ENCODE results near the gene RCAN1.
A peak's percentile ranks its signal among the peaks of the same experiment; 100 is the strongest.
"Not testable (repeated sequence)": the region's sequence is repeated elsewhere in the genome, so short reads cannot be mapped to it uniquely, and the experiment has no call there.

The RCAN1 gene

GRCh38 chr21:34612557-34612956 lies 2.4 kb downstream of the RCAN1 start:
- no peaks in the 10 kb centered on the region for H3K9me3 Mint-ChIP-seq
- peaks cover 0 to 2% of the 10 kb centered on the region in 2 donors for H3K36me3 Mint-ChIP-seq
- no peak overlapping the region for H3K4me3 Mint-ChIP-seq
- no peak overlapping the region for H3K27ac Mint-ChIP-seq
- H3K27me3 Mint-ChIP-seq, result peaks cover 0 to 4% of the 10 kb centered on the region in 2 donors
- ATAC-seq (replicated peaks) (no peak), DNase-seq (no peak)
- H3K4me1 Mint-ChIP-seq, result peaks cover 21 to 27% of the 10 kb centered on the region in 2 donors

- H3K4me1 Mint-ChIP-seq, result peaks cover 21 to 27% of the 10 kb centered on the region in 2 donors
- DNase-seq, result no peak
- H3K27me3 Mint-ChIP-seq, result peaks cover 0 to 4% of the 10 kb centered on the region in 2 donors
- H3K36me3 Mint-ChIP-seq, result peaks cover 0 to 2% of the 10 kb centered on the region in 2 donors
- ATAC-seq (replicated peaks), result no peak
- H3K27ac Mint-ChIP-seq, result no peak overlapping the region
- no peak overlapping the region for H3K4me3 Mint-ChIP-seq
- H3K9me3 Mint-ChIP-seq, result no peaks in the 10 kb centered on the region
Observed at GRCh38 chr21:34612056-34612455, 2.9 kb downstream of the RCAN1 start.

GRCh38 chr21:34611528-34611927 lies 3.4 kb downstream of the RCAN1 start:
- DNase-seq (no peak), ATAC-seq (replicated peaks) (no peak)
- Mint-ChIP-seq H3K4me1 (peaks cover 21 to 27% of the 10 kb centered on the region in 2 donors), H3K27ac (no peak overlapping the region), H3K36me3 (peaks cover 0 to 2% of the 10 kb centered on the region in 2 donors), H3K4me3 (no peak overlapping the region), H3K27me3 (peaks cover 0 to 4% of the 10 kb centered on the region in 2 donors), H3K9me3 (no peaks in the 10 kb centered on the region)

- no peaks in the 10 kb centered on the region for H3K9me3 Mint-ChIP-seq
- no peak overlapping the region for H3K4me3 Mint-ChIP-seq
- H3K27me3 Mint-ChIP-seq, result peaks cover 0 to 4% of the 10 kb centered on the region in 2 donors
- no peak overlapping the region for H3K27ac Mint-ChIP-seq
- H3K4me1 Mint-ChIP-seq, result peaks cover 19 to 22% of the 10 kb centered on the region in 2 donors
- ATAC-seq (replicated peaks) (no peak), DNase-seq (no peak)
- H3K36me3 Mint-ChIP-seq, result peaks cover 0 to 2% of the 10 kb centered on the region in 2 donors
Observed at GRCh38 chr21:34609933-34610549, 4.9 kb downstream of the RCAN1 start.

DNA sequence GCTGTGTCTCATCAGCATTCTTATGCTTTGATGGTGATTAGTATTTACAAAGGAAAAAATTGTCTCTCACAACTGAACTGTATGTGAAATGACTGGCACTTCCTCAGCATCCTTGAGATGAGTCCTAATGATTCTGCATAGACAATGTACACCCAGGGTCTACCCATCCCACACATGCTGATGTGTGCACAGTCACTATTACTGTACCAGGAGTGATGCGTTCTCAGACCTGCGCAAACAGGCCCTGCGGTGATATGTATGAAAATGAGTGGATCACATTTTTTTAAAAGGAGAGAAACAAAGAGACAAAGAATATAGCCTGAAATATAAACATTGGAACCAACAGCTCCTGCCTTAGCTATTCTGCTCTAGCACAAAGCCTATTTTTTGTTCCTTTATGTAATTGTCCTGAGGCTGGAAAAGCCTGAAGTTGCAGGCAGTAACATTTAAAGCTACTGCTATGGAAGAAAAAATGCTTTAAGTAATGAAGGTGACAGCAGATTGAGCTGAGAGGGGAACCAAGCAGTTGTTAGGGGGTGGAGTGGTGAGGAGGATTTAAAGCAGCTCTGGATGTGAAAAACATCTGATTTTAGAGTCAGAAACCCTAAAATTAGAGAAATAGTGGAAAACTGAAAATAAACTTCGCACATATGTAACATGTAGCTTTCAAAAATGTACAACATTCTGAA lies 5.5 kb downstream of the RCAN1 start:
- no peak for ATAC-seq (replicated peaks)
- H3K4me1 Mint-ChIP-seq, result peaks cover 19 to 22% of the 10 kb centered on the region in 2 donors

GRCh38 chr21:34607376-34607775 lies 7.5 kb downstream of the RCAN1 start:
- not testable (repeated sequence) for H3K27me3 Mint-ChIP-seq; H3K4me3 Mint-ChIP-seq; H3K36me3 Mint-ChIP-seq; H3K9me3 Mint-ChIP-seq; H3K27ac Mint-ChIP-seq; DNase-seq; ATAC-seq (replicated peaks)
- H3K4me1 Mint-ChIP-seq, result peaks cover 10 to 12% of the 10 kb centered on the region in 2 donors

More for the DNA sequence above, 5.5 kb downstream of the RCAN1 start:
- Mint-ChIP-seq H3K27me3 (peaks cover 0 to 4% of the 10 kb centered on the region in 2 donors), H3K27ac (no peak overlapping the region), H3K36me3 (peaks cover 0 to 2% of the 10 kb centered on the region in 2 donors), H3K4me3 (no peak overlapping the region), H3K9me3 (no peaks in the 10 kb centered on the region)
- DNase-seq, result no peak

- no peak for ATAC-seq (replicated peaks)
- no peak for DNase-seq
- Mint-ChIP-seq H3K4me3 (no peak overlapping the region), H3K4me1 (peaks cover 5 to 12% of the 10 kb centered on the region in 2 donors), H3K27ac (no peak overlapping the region), H3K9me3 (no peaks in the 10 kb centered on the region), H3K27me3 (no peaks in the 10 kb centered on the region), H3K36me3 (peaks cover 3% of the 10 kb centered on the region in 2 donors)
Observed at GRCh38 chr21:34606621-34607020, 8.3 kb downstream of the RCAN1 start.

DNA sequence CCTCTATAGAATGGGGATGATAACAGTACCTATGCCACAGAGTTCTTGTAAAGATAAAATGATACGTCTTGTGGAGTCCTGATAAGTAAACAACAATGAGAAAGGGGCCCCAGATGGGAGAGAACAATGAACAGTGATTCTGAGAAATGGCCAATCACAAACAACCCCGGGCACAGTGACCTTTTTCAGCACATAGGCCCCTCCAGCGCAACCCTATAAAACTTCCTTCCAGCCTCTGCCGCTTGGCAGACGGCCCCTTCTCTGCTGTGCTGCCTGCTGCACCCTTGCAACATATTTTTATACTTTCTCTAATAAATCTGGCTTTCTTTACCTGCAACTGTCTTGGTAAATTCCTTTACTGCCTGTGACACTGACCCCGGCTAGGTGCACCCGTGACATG lies 8.9 kb downstream of the RCAN1 start:
- H3K9me3 Mint-ChIP-seq, result no peaks in the 10 kb centered on the region
- H3K4me3 Mint-ChIP-seq, result no peak overlapping the region
- H3K27me3 Mint-ChIP-seq, result no peaks in the 10 kb centered on the region
- peaks cover 3% of the 10 kb centered on the region in 2 donors for H3K36me3 Mint-ChIP-seq
- DNase-seq (no peak), ATAC-seq (replicated peaks) (no peak)
- H3K4me1 Mint-ChIP-seq, result peaks cover 5 to 12% of the 10 kb centered on the region in 2 donors
- H3K27ac Mint-ChIP-seq, result no peak overlapping the region

GRCh38 chr21:34604956-34605355 lies 10.0 kb downstream of the RCAN1 start:
- not testable (repeated sequence) for H3K27me3 Mint-ChIP-seq; H3K4me3 Mint-ChIP-seq; H3K36me3 Mint-ChIP-seq; H3K27ac Mint-ChIP-seq; H3K9me3 Mint-ChIP-seq; DNase-seq; ATAC-seq (replicated peaks)
- H3K4me1 Mint-ChIP-seq, result peaks cover 9 to 18% of the 10 kb centered on the region in 2 donors

GRCh38 chr21:34604556-34604955 lies 10.4 kb downstream of the RCAN1 start:
- Mint-ChIP-seq H3K4me1 (peaks cover 9 to 20% of the 10 kb centered on the region in 2 donors), H3K36me3 (peaks cover 1 to 3% of the 10 kb centered on the region in 2 donors), H3K27ac (no peak overlapping the region), H3K4me3 (no peak overlapping the region), H3K9me3 (no peaks in the 10 kb centered on the region), H3K27me3 (no peaks in the 10 kb centered on the region)
- ATAC-seq (replicated peaks) (no peak), DNase-seq (no peak)

DNA sequence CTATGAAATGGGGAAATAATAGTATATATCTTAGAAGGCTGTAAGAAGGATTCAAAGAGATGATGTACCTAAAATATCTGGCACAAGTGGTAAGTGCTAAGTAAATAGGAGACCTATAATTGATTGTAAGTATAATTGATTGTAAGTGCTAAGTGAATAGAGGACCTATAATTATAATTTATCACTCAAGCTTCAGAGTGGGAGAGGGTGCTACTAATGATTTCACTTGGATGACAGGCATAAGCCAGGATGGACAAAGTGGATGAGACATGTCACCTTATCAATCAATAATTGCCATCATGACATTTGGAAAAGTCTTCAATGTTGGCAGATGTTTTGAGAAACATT lies 11.2 kb downstream of the RCAN1 start:
- no peak overlapping the region for H3K4me3 Mint-ChIP-seq
- DNase-seq (no peak), ATAC-seq (replicated peaks) (no peak)
- H3K4me1 Mint-ChIP-seq, result peaks cover 8 to 20% of the 10 kb centered on the region in 2 donors
- no peak overlapping the region for H3K27ac Mint-ChIP-seq
- H3K27me3 Mint-ChIP-seq, result no peaks in the 10 kb centered on the region
- no peaks in the 10 kb centered on the region for H3K9me3 Mint-ChIP-seq
- H3K36me3 Mint-ChIP-seq, result peaks cover 1 to 8% of the 10 kb centered on the region in 2 donors

DNA sequence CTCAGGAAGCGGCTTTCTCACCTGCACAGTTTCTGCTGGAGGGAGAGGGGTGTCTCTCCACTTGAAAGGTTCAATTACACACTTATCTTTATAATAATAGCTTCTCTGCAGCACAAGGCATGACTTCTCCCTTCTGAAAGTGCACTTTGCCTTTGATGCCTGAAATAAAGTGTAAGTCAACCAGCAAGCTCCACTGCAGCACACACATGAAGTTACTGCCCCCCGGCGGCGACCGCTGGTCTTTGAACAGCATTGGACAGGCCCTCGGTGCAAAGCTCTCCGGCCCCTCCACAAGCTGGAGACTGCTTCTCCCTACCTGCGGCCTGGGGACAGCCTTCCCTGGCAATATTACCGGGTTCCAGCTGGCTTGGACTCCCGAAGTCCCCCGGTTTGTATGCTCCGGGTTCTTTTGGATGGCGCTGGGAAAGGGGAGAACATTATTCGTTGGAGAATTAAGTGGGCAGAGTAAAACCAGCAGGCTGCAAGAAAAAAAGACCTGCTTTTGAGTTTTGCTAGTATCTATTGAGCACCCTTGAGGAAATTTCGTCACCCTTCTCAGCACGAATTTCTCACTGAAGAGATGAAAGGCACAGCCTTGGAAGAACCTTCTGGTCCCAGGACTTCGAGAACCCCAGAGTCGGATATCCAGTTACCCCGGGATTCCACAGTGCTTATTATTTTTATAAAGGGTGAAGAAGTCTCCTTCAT lies 11.8 kb downstream of the RCAN1 start:
- H3K4me1 Mint-ChIP-seq, result peaks cover 9 to 20% of the 10 kb centered on the region in 2 donors
- DNase-seq, result peak; percentile 57
- H3K36me3 Mint-ChIP-seq, result peaks cover 1 to 9% of the 10 kb centered on the region in 2 donors
- H3K27ac Mint-ChIP-seq, result peak overlapping the region; percentile 72
- H3K9me3 Mint-ChIP-seq, result no peaks in the 10 kb centered on the region
- H3K27me3 Mint-ChIP-seq, result no peaks in the 10 kb centered on the region
- no peak overlapping the region for H3K4me3 Mint-ChIP-seq
- ATAC-seq (replicated peaks), result peak; percentile 99 to 100

- no peaks in the 10 kb centered on the region for H3K27me3 Mint-ChIP-seq
- DNase-seq, result no peak
- no peak overlapping the region for H3K4me3 Mint-ChIP-seq
- peaks cover 9 to 20% of the 10 kb centered on the region in 2 donors for H3K4me1 Mint-ChIP-seq
- ATAC-seq (replicated peaks), result no peak
- H3K9me3 Mint-ChIP-seq, result no peaks in the 10 kb centered on the region
- H3K36me3 Mint-ChIP-seq, result peaks cover 1 to 9% of the 10 kb centered on the region in 2 donors
- no peak overlapping the region for H3K27ac Mint-ChIP-seq
Observed at GRCh38 chr21:34602061-34602460, 12.9 kb downstream of the RCAN1 start.

GRCh38 chr21:34599534-34600101 lies 15.3 kb downstream of the RCAN1 start:
- Mint-ChIP-seq H3K9me3 (no peaks in the 10 kb centered on the region), H3K4me3 (no peak overlapping the region), H3K36me3 (peaks cover 1 to 10% of the 10 kb centered on the region in 2 donors), H3K27ac (no peak overlapping the region), H3K27me3 (no peaks in the 10 kb centered on the region), H3K4me1 (peaks cover 9 to 20% of the 10 kb centered on the region in 2 donors)
- DNase-seq, result no peak
- no peak for ATAC-seq (replicated peaks)

All from stimulated activated naive B cell treated with anti-CD40 and anti-IgM and Interleukin-4, amounts not matched to agents 10 μg/mL and 1 μg/mL and 100 μg/mL, for 72 hours (primary cell).